ENCODE measurements around the gene KHDRBS2. TPM values are rescaled to one million over a fixed set of nuclear protein-coding genes. Genes with fewer than 3 reads are reported as not detected.

Gene KHDRBS2
- not detected for polyA plus RNA-seq

GRCh38 chr6:62285612-62286469 is at the start of gene KHDRBS2:
Gene KHDRBS2, minus strand, starts transcription at chr6:62286225.
- Mint-ChIP-seq H3K27me3 (ENCODE audit: low read depth in 3 of 3) (peaks cover 0 to 7% (median 6%) of the 10 kb centered on the region in 3 donors), H3K9me3 (peaks cover 0 to 36% (median 4%) of the 10 kb centered on the region in 6 donors), H3K36me3 (peaks cover 0 to 5% (median 0%) of the 10 kb centered on the region in 3 donors), H3K4me3 (peak within 1 kb of the TSS; percentile 63 to 80 (median 71)), H3K27ac (no peak within 1 kb of the TSS), H3K4me1 (peaks cover 3 to 6% of the 10 kb centered on the region in 2 donors)
- DNase-seq, result peak; percentile 40 to 59 (median 45)

DNA sequence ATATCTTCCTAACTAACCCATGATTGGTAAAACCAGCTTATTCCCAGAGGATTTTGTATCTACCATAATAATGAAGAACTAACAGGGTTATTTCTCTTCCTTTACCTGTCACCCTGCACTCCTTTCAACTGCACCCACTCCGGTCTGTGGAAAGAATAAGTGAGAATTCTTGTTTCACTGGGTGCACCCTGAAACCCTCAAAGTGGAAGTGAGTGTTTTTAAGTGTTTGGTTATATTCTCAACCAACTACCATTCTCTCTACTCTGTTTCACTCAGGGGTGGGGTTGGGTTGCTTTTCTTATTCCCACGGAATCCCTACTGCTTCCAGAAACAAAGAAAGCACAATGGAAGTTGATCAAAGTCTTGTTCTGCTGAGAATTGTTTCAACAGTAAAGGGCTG is 42.6 kb upstream of the KHDRBS2 start:
- H3K4me3 Mint-ChIP-seq, result no peak overlapping the region
- peaks cover 0 to 2% (median 1%) of the 10 kb centered on the region in 3 donors for H3K27me3 Mint-ChIP-seq (ENCODE audit: low read depth in 3 of 3)
- H3K9me3 Mint-ChIP-seq, result peaks cover 14 to 65% (median 29%) of the 10 kb centered on the region in 6 donors
- H3K27ac Mint-ChIP-seq, result no peak overlapping the region
- no peaks in the 10 kb centered on the region for H3K4me1 Mint-ChIP-seq
- peaks cover 0 to 8% (median 0%) of the 10 kb centered on the region in 3 donors for H3K36me3 Mint-ChIP-seq
- DNase-seq, result no peak

- H3K9me3 Mint-ChIP-seq, result peaks cover 8 to 57% (median 17%) of the 10 kb centered on the region in 6 donors
- no peak for DNase-seq
Measured at GRCh38 chr6:62324834-62325233, 38.8 kb upstream of the KHDRBS2 start.

DNA sequence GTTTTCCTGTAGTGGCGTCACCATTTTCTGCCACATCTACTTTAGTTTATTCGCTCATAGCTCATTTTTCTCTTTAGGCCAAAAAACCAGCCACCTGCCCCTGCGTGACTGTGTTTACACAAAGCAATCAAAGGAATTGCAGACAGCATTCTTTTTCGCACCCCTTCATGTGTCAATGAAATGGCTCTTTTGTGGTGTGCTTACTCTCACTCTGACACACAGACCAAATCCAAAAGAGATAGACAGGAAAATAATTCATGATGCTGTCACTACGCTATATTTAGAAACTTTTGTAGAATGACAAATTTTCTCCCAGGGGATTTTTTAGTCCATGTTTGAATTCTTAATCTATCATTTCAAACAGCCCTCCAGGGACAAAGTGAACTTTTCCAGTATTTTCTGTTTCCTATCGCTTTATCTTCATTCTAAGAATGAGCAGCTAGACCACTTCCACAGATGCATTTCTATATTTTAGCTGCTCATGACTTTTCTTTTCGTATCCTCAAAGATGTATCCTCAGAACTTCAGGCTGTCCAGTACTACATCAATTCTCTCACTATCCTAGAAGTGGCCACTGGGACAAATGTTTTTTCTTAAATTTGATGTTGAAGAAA is 37.9 kb upstream of the KHDRBS2 start:
- Mint-ChIP-seq H3K9me3 (peaks cover 8 to 51% (median 15%) of the 10 kb centered on the region in 6 donors), H3K4me1 (no peaks in the 10 kb centered on the region), H3K36me3 (peaks cover 0 to 4% (median 0%) of the 10 kb centered on the region in 3 donors), H3K27me3 (ENCODE audit: low read depth in 3 of 3) (peaks cover 0 to 3% (median 1%) of the 10 kb centered on the region in 3 donors), H3K27ac (no peak overlapping the region), H3K4me3 (no peak overlapping the region)
- DNase-seq, result no peak

More at GRCh38 chr6:62324834-62325233, 38.8 kb upstream of the KHDRBS2 start:
- Mint-ChIP-seq H3K4me3 (no peak overlapping the region), H3K4me1 (no peaks in the 10 kb centered on the region), H3K36me3 (peaks cover 0 to 4% (median 0%) of the 10 kb centered on the region in 3 donors), H3K27me3 (ENCODE audit: low read depth in 3 of 3) (peaks cover 0 to 2% (median 1%) of the 10 kb centered on the region in 3 donors), H3K27ac (no peak overlapping the region)

DNA sequence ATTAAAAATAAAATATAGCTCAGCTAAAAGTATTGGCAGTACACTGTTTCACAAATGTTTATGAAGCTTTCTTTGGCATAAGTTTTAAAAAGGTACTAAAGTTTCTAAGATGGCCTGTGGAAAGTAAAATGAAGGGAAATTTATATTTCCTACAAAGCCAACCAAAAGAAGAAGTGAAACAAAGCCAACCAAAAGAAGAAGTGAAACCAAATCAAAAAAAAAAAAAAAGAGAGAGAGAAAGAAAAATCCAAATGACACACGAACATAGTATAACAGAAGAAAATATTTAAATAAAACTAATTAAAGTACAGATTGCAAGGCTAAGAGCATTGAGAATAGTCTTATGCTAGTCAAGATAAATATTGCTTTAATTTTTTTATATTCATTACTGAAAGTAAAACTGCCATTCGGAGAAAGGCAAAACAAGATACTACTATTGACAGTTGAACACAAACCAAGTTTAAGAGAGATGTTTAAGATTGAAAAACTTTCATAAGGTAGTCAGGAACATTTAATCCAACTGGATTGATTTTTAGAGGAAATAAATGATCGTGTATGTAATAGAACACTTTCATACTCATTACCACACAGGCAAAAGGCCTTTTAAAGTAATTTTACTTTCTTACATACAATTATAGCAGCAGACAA is 12.8 kb upstream of the KHDRBS2 start:
- Mint-ChIP-seq H3K9me3 (peaks cover 2 to 26% (median 15%) of the 10 kb centered on the region in 6 donors), H3K36me3 (no peaks in the 10 kb centered on the region), H3K27ac (peak overlapping the region in 2 of 6 donors; percentile 6 to 79), H3K4me3 (peak overlapping the region; percentile 21 to 64 (median 47)), H3K27me3 (ENCODE audit: low read depth in 3 of 3) (peaks cover 0 to 3% (median 0%) of the 10 kb centered on the region in 3 donors), H3K4me1 (peaks cover 0 to 14% of the 10 kb centered on the region in 2 donors)
- DNase-seq, result peak in 1 of 3 donors; percentile 1

DNA sequence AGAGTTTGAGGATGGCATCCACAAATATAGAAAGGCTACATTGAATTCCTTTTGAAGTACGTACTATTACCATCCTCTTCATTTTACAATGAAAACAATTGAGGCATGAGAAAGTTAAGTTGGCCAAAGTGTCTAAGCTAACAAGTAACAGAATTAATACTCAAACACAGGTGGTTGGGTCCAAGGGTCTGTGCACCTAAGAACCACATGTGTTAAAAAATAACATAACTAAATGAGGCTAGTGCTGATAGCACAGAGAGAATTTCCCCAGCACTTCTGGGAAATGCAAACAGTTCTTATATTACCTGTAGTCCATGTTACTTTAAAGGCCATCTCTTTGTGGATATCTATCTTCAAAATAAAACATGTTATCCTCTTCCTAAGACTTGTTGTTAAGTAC is 10.5 kb upstream of the KHDRBS2 start:
- Mint-ChIP-seq H3K27ac (no peak overlapping the region), H3K4me3 (no peak overlapping the region), H3K4me1 (peaks cover 0 to 14% of the 10 kb centered on the region in 2 donors), H3K27me3 (ENCODE audit: low read depth in 3 of 3) (peaks cover 0 to 3% (median 0%) of the 10 kb centered on the region in 3 donors), H3K9me3 (peaks cover 2 to 31% (median 16%) of the 10 kb centered on the region in 6 donors), H3K36me3 (peaks cover 0 to 3% (median 0%) of the 10 kb centered on the region in 3 donors)
- DNase-seq, result no peak

- H3K27ac Mint-ChIP-seq, result no peak overlapping the region
- H3K36me3 Mint-ChIP-seq, result peaks cover 0 to 8% (median 0%) of the 10 kb centered on the region in 3 donors
- peaks cover 0 to 28% (median 3%) of the 10 kb centered on the region in 6 donors for H3K9me3 Mint-ChIP-seq
- H3K4me1 Mint-ChIP-seq, result peaks cover 3 to 6% of the 10 kb centered on the region in 2 donors
- DNase-seq, result no peak
- peaks cover 0 to 7% (median 6%) of the 10 kb centered on the region in 3 donors for H3K27me3 Mint-ChIP-seq (ENCODE audit: low read depth in 3 of 3)
- no peak overlapping the region for H3K4me3 Mint-ChIP-seq
Measured at GRCh38 chr6:62288974-62289373, 2.9 kb upstream of the KHDRBS2 start.

DNA sequence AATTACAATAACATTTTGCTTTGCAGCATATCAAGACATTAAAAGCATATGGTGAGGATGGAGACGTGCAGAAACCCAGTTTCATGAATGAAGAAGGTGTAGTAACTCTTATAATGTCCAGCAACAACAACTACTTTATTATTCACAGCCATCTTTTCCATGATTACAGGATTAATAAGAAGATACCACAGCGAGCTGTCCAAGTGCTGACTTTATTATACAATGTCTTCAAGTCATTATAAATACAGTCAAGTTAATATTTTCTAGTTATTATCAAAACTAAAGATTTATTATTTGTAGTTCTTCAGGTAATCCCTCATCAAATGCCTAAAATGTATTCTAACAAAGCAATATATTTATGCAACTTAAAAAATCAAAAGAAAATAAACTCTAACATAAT is 2.5 kb upstream of the KHDRBS2 start:
- Mint-ChIP-seq H3K9me3 (peaks cover 0 to 29% (median 2%) of the 10 kb centered on the region in 6 donors), H3K36me3 (peaks cover 0 to 8% (median 0%) of the 10 kb centered on the region in 3 donors), H3K4me1 (peaks cover 3 to 6% of the 10 kb centered on the region in 2 donors), H3K4me3 (no peak overlapping the region), H3K27ac (no peak overlapping the region), H3K27me3 (ENCODE audit: low read depth in 3 of 3) (peaks cover 0 to 7% (median 6%) of the 10 kb centered on the region in 3 donors)
- no peak for DNase-seq

GRCh38 chr6:62286470-62286843 is 432 bp upstream of the KHDRBS2 start:
- H3K4me3 Mint-ChIP-seq, result peak overlapping the region; percentile 63 to 80 (median 71)
- H3K36me3 Mint-ChIP-seq, result peaks cover 0 to 5% (median 0%) of the 10 kb centered on the region in 3 donors
- no peak for DNase-seq
- peaks cover 3 to 6% of the 10 kb centered on the region in 2 donors for H3K4me1 Mint-ChIP-seq
- H3K9me3 Mint-ChIP-seq, result peaks cover 0 to 36% (median 4%) of the 10 kb centered on the region in 6 donors
- peaks cover 0 to 7% (median 6%) of the 10 kb centered on the region in 3 donors for H3K27me3 Mint-ChIP-seq (ENCODE audit: low read depth in 3 of 3)
- no peak overlapping the region for H3K27ac Mint-ChIP-seq

DNA sequence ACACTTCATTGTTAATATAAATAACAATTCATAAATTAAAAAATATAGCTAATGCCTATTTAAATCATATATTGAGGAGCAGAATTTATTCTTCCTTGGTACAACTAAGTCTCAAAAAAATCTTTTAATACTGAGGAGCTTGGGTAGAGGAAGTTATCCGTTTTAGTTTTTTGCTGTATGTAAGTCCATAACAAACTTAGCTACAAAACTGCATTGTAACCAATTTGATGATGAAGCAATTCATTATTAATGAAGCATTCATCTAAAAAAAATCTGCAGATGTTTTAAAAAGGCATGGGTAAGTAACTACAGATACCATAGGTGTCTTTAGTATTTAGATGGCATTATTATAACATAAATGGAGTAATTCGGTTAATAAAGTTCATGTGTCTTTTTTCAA is 1.3 kb downstream of the KHDRBS2 start:
- Mint-ChIP-seq H3K27ac (no peak overlapping the region), H3K4me3 (peak overlapping the region in 1 of 5 donors; percentile 59), H3K9me3 (peaks cover 0 to 36% (median 4%) of the 10 kb centered on the region in 6 donors), H3K4me1 (peaks cover 3 to 6% of the 10 kb centered on the region in 2 donors), H3K36me3 (peaks cover 0 to 5% (median 0%) of the 10 kb centered on the region in 3 donors), H3K27me3 (ENCODE audit: low read depth in 3 of 3) (peaks cover 0 to 7% (median 6%) of the 10 kb centered on the region in 3 donors)
- no peak for DNase-seq

- no peak for DNase-seq
- peaks cover 0 to 5% (median 0%) of the 10 kb centered on the region in 3 donors for H3K36me3 Mint-ChIP-seq
- H3K4me3 Mint-ChIP-seq, result no peak overlapping the region
- peaks cover 3 to 6% of the 10 kb centered on the region in 2 donors for H3K4me1 Mint-ChIP-seq
- H3K27ac Mint-ChIP-seq, result no peak overlapping the region
- H3K27me3 Mint-ChIP-seq (ENCODE audit: low read depth in 3 of 3), result peaks cover 0 to 7% (median 6%) of the 10 kb centered on the region in 3 donors
- peaks cover 0 to 36% (median 4%) of the 10 kb centered on the region in 6 donors for H3K9me3 Mint-ChIP-seq
Measured at GRCh38 chr6:62283796-62284411, 2.1 kb downstream of the KHDRBS2 start.

DNA sequence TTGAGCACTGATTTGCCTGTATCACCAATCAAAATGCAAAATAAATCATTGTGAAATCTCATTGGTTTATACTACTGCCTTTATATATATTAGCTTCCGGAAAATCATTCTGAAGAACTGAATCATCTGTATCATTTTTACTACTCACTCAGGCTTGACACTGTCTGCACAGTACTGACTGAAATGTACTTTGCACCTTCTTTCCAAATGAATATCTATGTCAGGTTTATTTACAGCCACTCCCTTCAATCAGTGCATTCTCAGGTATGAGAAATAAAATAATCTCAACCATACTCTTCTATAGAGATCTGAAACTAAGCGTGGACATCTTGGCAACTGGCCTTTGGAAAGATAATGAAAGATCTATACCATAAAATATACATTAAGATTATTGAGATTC is 2.7 kb downstream of the KHDRBS2 start:
- Mint-ChIP-seq H3K9me3 (peaks cover 0 to 36% (median 4%) of the 10 kb centered on the region in 6 donors), H3K27me3 (ENCODE audit: low read depth in 3 of 3) (peaks cover 0 to 7% (median 6%) of the 10 kb centered on the region in 3 donors), H3K4me1 (peaks cover 3 to 6% of the 10 kb centered on the region in 2 donors), H3K4me3 (no peak overlapping the region), H3K27ac (no peak overlapping the region), H3K36me3 (peaks cover 0 to 5% (median 0%) of the 10 kb centered on the region in 3 donors)
- no peak for DNase-seq

DNA sequence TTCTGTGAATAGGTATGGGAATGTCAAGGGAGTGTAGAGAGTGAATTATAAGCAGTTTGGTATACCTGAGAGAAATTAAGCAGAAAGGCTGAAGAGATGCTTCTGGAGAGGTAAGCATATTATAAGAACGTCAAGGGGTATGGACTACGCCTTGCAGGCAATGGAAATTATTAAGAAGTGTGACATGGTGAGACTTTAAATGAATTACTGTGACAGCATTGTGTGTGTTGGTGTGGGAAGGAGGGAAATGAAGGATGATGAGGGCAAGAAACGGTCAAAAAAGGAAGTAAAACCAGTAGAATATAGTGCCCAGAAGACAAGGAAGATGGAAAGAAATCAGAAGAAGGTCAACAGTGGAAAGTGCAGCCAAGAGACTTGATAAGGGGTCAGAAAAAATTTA is 5.9 kb downstream of the KHDRBS2 start:
- H3K36me3 Mint-ChIP-seq, result no peaks in the 10 kb centered on the region
- H3K9me3 Mint-ChIP-seq, result peaks cover 0 to 28% (median 2%) of the 10 kb centered on the region in 6 donors
- no peak overlapping the region for H3K4me3 Mint-ChIP-seq
- DNase-seq, result no peak
- H3K27me3 Mint-ChIP-seq (ENCODE audit: low read depth in 3 of 3), result peaks cover 0 to 1% (median 0%) of the 10 kb centered on the region in 3 donors
- H3K4me1 Mint-ChIP-seq, result peaks cover 0 to under 1% of the 10 kb centered on the region in 2 donors
- no peak overlapping the region for H3K27ac Mint-ChIP-seq

Data from immature natural killer cell (primary cell).